Fibroblast of villous mesenchyme (primary cell): ENCODE results near the gene ITGA6. TPM values are rescaled to one million over a fixed set of nuclear protein-coding genes. Genes with fewer than 3 reads are reported as not detected.

ENCODE experiments used
- DNase-seq: peaks from one replicate; pipeline ENCODE4 v3.0.0-alpha.2; 2010; ENCODE audit warnings: low read depth
- H3K4me3 ChIP-seq: 2 replicates; pipeline ENCODE4 v1.5.1; 2011; ENCODE audit warnings: low read depth, mild to moderate bottlenecking, low read length
- CTCF ChIP-seq: IDR thresholded peaks from 2 replicates; pipeline ENCODE4 v1.5.1; 2012; ENCODE audit warnings: low read depth, mild to moderate bottlenecking, low read length; ENCODE audit not compliant: insufficient read depth
- total RNA-seq: library from RNA; depleted of rRNA; stranded (reverse); fragments of >200 nt; gene quantifications from 2 replicates; pipeline ENCODE4 v1.2.3, GENCODE V29; 2012

Gene ITGA6
- total RNA-seq, 1 donor = 131 TPM

GRCh38 chr2:172427990-172428831 lies 825 bp downstream of the ITGA6 start:
- peak; percentile 17 for DNase-seq
- TF ChIP-seq CTCF = no peak
- H3K4me3 ChIP-seq = peak overlapping the region; percentile 68

DNA sequence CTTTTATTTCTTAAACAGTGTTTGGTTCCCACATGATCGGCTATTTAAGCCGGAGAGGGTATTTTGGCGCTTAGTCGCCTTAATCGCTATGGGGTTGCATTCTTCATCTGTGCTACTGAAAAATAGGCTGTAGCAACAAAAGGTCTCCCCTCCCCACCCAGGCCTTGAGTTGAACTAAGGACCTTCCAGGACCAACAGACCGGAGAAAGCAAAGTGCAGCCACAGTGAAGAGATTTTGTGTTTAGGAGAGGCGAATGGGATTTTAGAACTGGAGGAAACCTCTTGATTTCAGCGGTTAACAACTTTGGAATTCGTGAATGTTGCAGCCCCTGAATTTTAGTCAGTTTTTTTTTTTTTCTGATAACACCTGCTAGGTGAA lies 1.4 kb downstream of the ITGA6 start:
- H3K4me3 ChIP-seq = peak overlapping the region; percentile 68
- peak; percentile 17 for DNase-seq
- TF ChIP-seq CTCF = no peak

- H3K4me3 ChIP-seq = peak overlapping the region; percentile 68
- peak; percentile 22 for DNase-seq
- TF ChIP-seq CTCF = no peak
Observed at GRCh38 chr2:172429301-172429968, 2.0 kb downstream of the ITGA6 start.

- no peak for DNase-seq
- no peak overlapping the region for H3K4me3 ChIP-seq
- TF ChIP-seq CTCF = no peak
Observed at GRCh38 chr2:172430027-172430426, 2.6 kb downstream of the ITGA6 start.

DNA sequence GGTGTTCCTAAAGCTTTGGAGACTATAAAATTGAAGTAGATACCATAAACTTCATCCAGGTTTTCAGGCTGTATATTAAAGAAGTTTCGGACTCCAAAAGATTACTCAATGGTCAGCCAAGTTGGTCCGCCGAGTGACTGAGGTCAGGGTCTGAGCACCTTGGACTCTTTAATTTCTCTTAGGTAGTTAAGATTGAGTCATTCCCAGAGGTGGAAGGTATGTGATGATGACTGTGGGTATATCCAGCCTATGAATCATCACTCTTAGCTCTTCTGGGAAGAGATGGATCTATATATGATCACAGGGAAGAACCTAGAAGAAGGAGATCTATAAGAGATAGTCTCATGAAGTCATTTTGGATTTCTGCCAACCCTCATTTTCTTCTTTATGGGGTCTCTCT lies 3.3 kb downstream of the ITGA6 start:
- H3K4me3 ChIP-seq = no peak overlapping the region
- no peak for TF ChIP-seq CTCF
- no peak for DNase-seq

GRCh38 chr2:172431463-172431862 lies 4.1 kb downstream of the ITGA6 start:
- no peak for DNase-seq
- H3K4me3 ChIP-seq = no peak overlapping the region
- no peak for TF ChIP-seq CTCF
